Trophoblast cell (in vitro differentiated cells and primary cell): Measurements from ENCODE around the gene OR4D11.
"Not testable (repeated sequence)": the region's sequence is repeated elsewhere in the genome, so short reads cannot be mapped to it uniquely, and the experiment has no call there.

ENCODE experiments used
- DNase-seq, 2 donors: peaks; one replicate each; pipeline ENCODE4 v3.0.0-alpha.2; 2016
- H2AFZ ChIP-seq: 2 replicates; pipeline ENCODE4 v1.6.1; 2013; ENCODE audit warnings: low read length, moderate library complexity, mild to moderate bottlenecking; ENCODE audit not compliant: insufficient read depth, poor library complexity
- H2AK5ac ChIP-seq: 2 replicates; pipeline ENCODE4 v1.6.1; 2013; ENCODE audit warnings: mild to moderate bottlenecking, low read length
- H2BK120ac ChIP-seq: 2 replicates; pipeline ENCODE4 v1.6.1; 2013; ENCODE audit warnings: low read length, mild to moderate bottlenecking, moderate library complexity; ENCODE audit not compliant: insufficient read depth, poor library complexity
- H2BK12ac ChIP-seq: 2 replicates; pipeline ENCODE4 v1.6.1; 2013; ENCODE audit warnings: mild to moderate bottlenecking, low read length, moderate library complexity
- H2BK5ac ChIP-seq: 2 replicates; pipeline ENCODE4 v1.6.1; 2013; ENCODE audit warnings: low read length, low read depth, moderate library complexity, mild to moderate bottlenecking; ENCODE audit not compliant: poor library complexity
- H3K14ac ChIP-seq: 2 replicates; pipeline ENCODE4 v1.6.1; 2013; ENCODE audit warnings: mild to moderate bottlenecking, low read length
- H3K18ac ChIP-seq: 2 replicates; pipeline ENCODE4 v1.6.1; 2013; ENCODE audit warnings: mild to moderate bottlenecking, low read length
- H3K23ac ChIP-seq: 2 replicates; pipeline ENCODE4 v1.6.1; 2013; ENCODE audit warnings: low read length
- H3K27ac ChIP-seq: 2 replicates; pipeline ENCODE4 v1.5.1; 2013; ENCODE audit warnings: low read depth, mild to moderate bottlenecking, inconsistent platforms, low read length, moderate library complexity
- H3K27me3 ChIP-seq: 2 replicates; pipeline ENCODE4 v1.6.1; 2013; ENCODE audit warnings: inconsistent platforms, mild to moderate bottlenecking, low read length, moderate library complexity; ENCODE audit not compliant: insufficient read depth
- H3K36me3 ChIP-seq, 2 experiments: 1 replicate in 1 of 2; 2 replicates in 1 of 2; pipeline ENCODE4 v1.6.1; 2013; ENCODE audit warnings: low read length in 2 of 2, mild to moderate bottlenecking in 2 of 2, moderate library complexity in 1 of 2; ENCODE audit not compliant: insufficient read depth in 2 of 2, control insufficient read depth in 1 of 2
- H3K4ac ChIP-seq: 2 replicates; pipeline ENCODE4 v1.6.1; 2013; ENCODE audit warnings: low read depth, mild to moderate bottlenecking, low read length, moderate library complexity
- H3K4me1 ChIP-seq, 2 experiments: 1 replicate in 1 of 2; 2 replicates in 1 of 2; pipeline ENCODE4 v1.6.1; 2013; ENCODE audit warnings: low read length in 2 of 2, mild to moderate bottlenecking in 2 of 2, moderate library complexity in 1 of 2; ENCODE audit not compliant: insufficient read depth in 2 of 2, control insufficient read depth in 1 of 2
- H3K4me2 ChIP-seq: 2 replicates; pipeline ENCODE4 v1.6.1; 2013; ENCODE audit warnings: inconsistent platforms, mild to moderate bottlenecking, low read length, moderate library complexity
- H3K4me3 ChIP-seq: 2 replicates; pipeline ENCODE4 v1.5.1; 2013; ENCODE audit warnings: mild to moderate bottlenecking, low read depth, low read length, inconsistent platforms
- H3K79me1 ChIP-seq: one replicate; pipeline ENCODE4 v1.6.1; 2013; ENCODE audit warnings: low read length
- H3K79me2 ChIP-seq: 2 replicates; pipeline ENCODE4 v1.6.1; 2013; ENCODE audit warnings: low read length, mild to moderate bottlenecking; ENCODE audit not compliant: control insufficient read depth, insufficient read depth, poor library complexity
- H3K9ac ChIP-seq: 2 replicates; pipeline ENCODE4 v1.6.1; 2013; ENCODE audit warnings: mild to moderate bottlenecking, low read length
- H3K9me3 ChIP-seq: 2 replicates; pipeline ENCODE4 v1.6.1; 2013; ENCODE audit warnings: low read depth, mild to moderate bottlenecking, control low read depth, inconsistent platforms, low read length; ENCODE audit not compliant: insufficient read depth
- H4K12ac ChIP-seq: 2 replicates; pipeline ENCODE4 v1.6.1; 2013; ENCODE audit warnings: low read depth, mild to moderate bottlenecking, low read length, moderate library complexity
- H4K8ac ChIP-seq: 2 replicates; pipeline ENCODE4 v1.6.1; 2013; ENCODE audit warnings: low read depth, mild to moderate bottlenecking, low read length, moderate library complexity
- H4K91ac ChIP-seq: one replicate; pipeline ENCODE4 v1.6.1; 2013; ENCODE audit warnings: low read depth, mild to moderate bottlenecking, low read length, moderate library complexity
- whole genome bisulfite sequencing: extraction: QIAGEN DNeasy Blood & Tissue Kit; methylation state at CpG from one replicate; pipeline ENCODE4 v1.1.7; 2013; ENCODE audit warnings: missing lambda C conversion rate; ENCODE audit not compliant: insufficient read length, insufficient coverage; ENCODE audit errors: extremely low coverage; 5-methylcytosine and 5-hydroxymethylcytosine counted together

The OR4D11 gene

GRCh38 chr11:59547605-59548308 lies 44.4 kb downstream of the OR4D11 start:
- Histone ChIP-seq H2BK12ac (peak overlapping the region; percentile 16), H2BK120ac (peak overlapping the region; percentile 46), H4K91ac (peak overlapping the region; percentile 31)
- not testable (repeated sequence) for H3K4ac ChIP-seq, H3K23ac ChIP-seq, H3K14ac ChIP-seq, H3K18ac ChIP-seq, H3K79me1 ChIP-seq, H3K27me3 ChIP-seq, H3K9ac ChIP-seq, H2AFZ ChIP-seq, H2AK5ac ChIP-seq, H3K79me2 ChIP-seq, H3K27ac ChIP-seq, H2BK5ac ChIP-seq, H3K4me1 ChIP-seq, H4K8ac ChIP-seq, H3K4me3 ChIP-seq, H3K36me3 ChIP-seq, H3K9me3 ChIP-seq, H3K4me2 ChIP-seq, H4K12ac ChIP-seq
- DNase-seq = peak in 1 of 2 donors; percentile 47
- no CpG with 5 or more reads among the region's 5 CpGs for WGBS

GRCh38 chr11:59548309-59548656 lies 44.9 kb downstream of the OR4D11 start:
- no peak overlapping the region for H2BK5ac ChIP-seq
- no peak overlapping the region for H3K4ac ChIP-seq
- no peak overlapping the region for H3K27ac ChIP-seq
- no peak overlapping the region for H3K4me3 ChIP-seq
- no peaks in the 10 kb centered on the region for H3K27me3 ChIP-seq
- no peak overlapping the region for H4K12ac ChIP-seq
- H2BK120ac ChIP-seq = no peak overlapping the region
- H3K79me2 ChIP-seq = no peaks in the 10 kb centered on the region
- no peak overlapping the region for H2AK5ac ChIP-seq
- no peak overlapping the region for H3K9ac ChIP-seq
- H3K4me1 ChIP-seq = peaks cover 2 to 6% of the 10 kb centered on the region in 2 experiments
- peaks cover 3% of the 10 kb centered on the region for H3K79me1 ChIP-seq
- DNase-seq = no peak
- H3K14ac ChIP-seq = no peak overlapping the region
- WGBS = no CpG with 5 or more reads among the region's 5 CpGs
- H3K36me3 ChIP-seq = no peaks in the 10 kb centered on the region
- no peak overlapping the region for H2AFZ ChIP-seq
- no peaks in the 10 kb centered on the region for H3K9me3 ChIP-seq
- no peak overlapping the region for H4K91ac ChIP-seq
- no peak overlapping the region for H3K18ac ChIP-seq
- H4K8ac ChIP-seq = no peak overlapping the region
- H2BK12ac ChIP-seq = no peak overlapping the region
- H3K23ac ChIP-seq = no peak overlapping the region
- H3K4me2 ChIP-seq = no peak overlapping the region

GRCh38 chr11:59550368-59550841 lies 47.0 kb downstream of the OR4D11 start:
- H2BK12ac ChIP-seq = no peak overlapping the region
- H3K4ac ChIP-seq = no peak overlapping the region
- peak overlapping the region; percentile 20 for H2AFZ ChIP-seq
- no peak overlapping the region for H3K18ac ChIP-seq
- no peak overlapping the region for H3K23ac ChIP-seq
- no CpG with 5 or more reads among the region's 31 CpGs for WGBS
- peak overlapping the region; percentile 86 for H3K27ac ChIP-seq
- no peaks in the 10 kb centered on the region for H3K79me2 ChIP-seq
- H3K27me3 ChIP-seq = no peaks in the 10 kb centered on the region
- no peak overlapping the region for H4K12ac ChIP-seq
- no peak overlapping the region for H2BK5ac ChIP-seq
- H2BK120ac ChIP-seq = no peak overlapping the region
- H3K4me3 ChIP-seq = peak overlapping the region; percentile 57
- peak; percentile 93 to 96 for DNase-seq
- no peak overlapping the region for H4K91ac ChIP-seq
- no peaks in the 10 kb centered on the region for H3K9me3 ChIP-seq
- H4K8ac ChIP-seq = peak overlapping the region; percentile 55
- peak overlapping the region; percentile 28 for H3K9ac ChIP-seq
- H3K14ac ChIP-seq = no peak overlapping the region
- peak overlapping the region; percentile 81 for H3K4me2 ChIP-seq
- H3K79me1 ChIP-seq = peaks cover 3% of the 10 kb centered on the region
- peaks cover 2 to 6% of the 10 kb centered on the region in 2 experiments for H3K4me1 ChIP-seq
- no peaks in the 10 kb centered on the region for H3K36me3 ChIP-seq
- H2AK5ac ChIP-seq = no peak overlapping the region

- peak overlapping the region; percentile 81 for H3K4me2 ChIP-seq
- no CpG with 5 or more reads among the region's 34 CpGs for WGBS
Measured at GRCh38 chr11:59550842-59551658, 47.7 kb downstream of the OR4D11 start.

More at GRCh38 chr11:59550842-59551658, 47.7 kb downstream of the OR4D11 start:
- H2BK5ac ChIP-seq = no peak overlapping the region
- H2AFZ ChIP-seq = peak overlapping the region; percentile 20
- peaks cover 4% of the 10 kb centered on the region for H3K79me1 ChIP-seq
- no peak overlapping the region for H2BK120ac ChIP-seq
- H3K36me3 ChIP-seq = no peaks in the 10 kb centered on the region
- no peak overlapping the region for H3K18ac ChIP-seq
- H3K4ac ChIP-seq = no peak overlapping the region
- no peak overlapping the region for H3K23ac ChIP-seq
- no peak overlapping the region for H2AK5ac ChIP-seq
- peaks cover 2 to 6% of the 10 kb centered on the region in 2 experiments for H3K4me1 ChIP-seq
- peak overlapping the region; percentile 28 for H3K9ac ChIP-seq
- H3K14ac ChIP-seq = no peak overlapping the region
- no peak overlapping the region for H2BK12ac ChIP-seq
- H3K4me3 ChIP-seq = peak overlapping the region; percentile 69
- H4K91ac ChIP-seq = no peak overlapping the region
- DNase-seq = peak; percentile 81 to 93
- no peaks in the 10 kb centered on the region for H3K79me2 ChIP-seq
- H3K9me3 ChIP-seq = no peaks in the 10 kb centered on the region
- H3K27me3 ChIP-seq = no peaks in the 10 kb centered on the region
- peak overlapping the region; percentile 20 for H4K8ac ChIP-seq
- H3K27ac ChIP-seq = peak overlapping the region; percentile 86
- no peak overlapping the region for H4K12ac ChIP-seq
